Measurements from ENCODE around the gene PES1.
"Not testable (repeated sequence)": the region's sequence is repeated elsewhere in the genome, so short reads cannot be mapped to it uniquely, and the experiment has no call there.

DNA sequence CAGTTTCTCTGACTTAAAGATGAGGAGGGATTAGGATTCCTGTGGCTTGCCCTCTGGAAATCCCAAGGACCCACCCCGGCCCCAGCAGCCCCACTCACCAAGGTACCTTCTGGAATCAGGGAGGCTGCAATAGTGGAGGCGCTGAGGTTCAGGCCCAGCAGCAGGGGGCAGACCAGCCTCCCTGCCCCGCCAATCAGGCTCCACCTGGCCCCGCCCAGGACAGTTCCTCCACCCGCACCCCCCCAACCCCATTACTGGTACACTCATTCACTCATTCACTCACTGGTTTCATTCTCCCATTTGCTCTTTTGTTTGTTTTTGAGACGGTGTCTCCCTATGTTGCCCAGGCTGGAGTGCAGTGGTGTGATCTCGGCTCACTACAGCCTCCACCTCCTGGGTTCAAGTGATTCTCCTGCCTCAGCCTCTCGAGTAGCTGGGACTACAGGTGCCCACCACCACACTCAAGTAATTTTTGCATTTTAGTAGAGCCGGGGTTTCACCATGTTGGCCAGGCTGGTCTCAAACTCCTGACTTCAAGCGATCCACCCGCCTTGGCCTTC, 31.0 kb downstream of the PES1 start:
- TF ChIP-seq CTCF (IDR thresholded peaks at IDR 0.05; ENCODE audit: insufficient read depth, low read length, poor library complexity, severe bottlenecking); EZH2phosphoT487 (conservative IDR thresholded peaks at IDR 0.05; ENCODE audit: low read length): not testable (repeated sequence)

Measured in SU-DHL-6 (cell line).